GM21515 (cell line): ENCODE results near the gene PAGE2B.
"Not testable (repeated sequence)": the region's sequence is repeated elsewhere in the genome, so short reads cannot be mapped to it uniquely, and the experiment has no call there.

Experiments
- ATAC-seq: cut with Tn5 transposase; IDR thresholded peaks from one replicate; pipeline ENCODE4 v1.9.1; 2021; ENCODE audit not compliant: unreplicated experiment

PAGE2B gene

GRCh38 chrX:55107911-55108310 lies 33.1 kb downstream of the PAGE2B start:
- no peak for ATAC-seq

GRCh38 chrX:55109306-55109705 lies 34.5 kb downstream of the PAGE2B start:
- no peak for ATAC-seq

- ATAC-seq = no peak
Observed at GRCh38 chrX:55111578-55112254, 36.9 kb downstream of the PAGE2B start.

- ATAC-seq = not testable (repeated sequence)
Observed at GRCh38 chrX:55116589-55116988, 41.8 kb downstream of the PAGE2B start.

GRCh38 chrX:55118574-55118973 lies 43.7 kb downstream of the PAGE2B start:
- ATAC-seq = no peak

- ATAC-seq = no peak
Observed at GRCh38 chrX:55119271-55119670, 44.4 kb downstream of the PAGE2B start.

GRCh38 chrX:55119712-55120111 lies 44.9 kb downstream of the PAGE2B start:
- no peak for ATAC-seq

GRCh38 chrX:55120761-55121358 lies 46.0 kb downstream of the PAGE2B start:
- ATAC-seq = no peak

GRCh38 chrX:55123900-55124299 lies 49.1 kb downstream of the PAGE2B start:
- no peak for ATAC-seq

- no peak for ATAC-seq
Observed at GRCh38 chrX:55127692-55128091, 52.9 kb downstream of the PAGE2B start.
